ENCODE measurements around the gene TAF8. TPM values are rescaled to one million over a fixed set of nuclear protein-coding genes. Genes with fewer than 3 reads are reported as not detected.

Gene TAF8
- total and polyA plus RNA-seq, 3 experiments from 2014 or later, result 20.5 to 42.6 (median 41.7) TPM

- H3K4me3 ChIP-seq (ENCODE audit: low read length), result no peak overlapping the region
- peaks cover 0 to 2% (median 0%) of the 10 kb centered on the region in 5 donors for H3K9me3 Mint-ChIP-seq
- no peaks in the 10 kb centered on the region for H3K36me3 ChIP-seq (ENCODE audit: insufficient read depth, low read length)
- H3K4me3 Mint-ChIP-seq, result no peak overlapping the region
- no peak for DNase-seq
- POLR2A ChIA-PET, result no interaction called here
- H3K36me3 Mint-ChIP-seq, result no peaks in the 10 kb centered on the region
- no peaks in the 10 kb centered on the region for H3K27me3 ChIP-seq (ENCODE audit: insufficient read depth, low read length, poor library complexity, severe bottlenecking)
- H3K27ac Mint-ChIP-seq, result no peak overlapping the region
- H3K4me1 ChIP-seq (ENCODE audit: insufficient read depth, low read length), result no peaks in the 10 kb centered on the region
- H3K4me1 Mint-ChIP-seq, result no peaks in the 10 kb centered on the region
- H3K27ac ChIP-seq (ENCODE audit: low read depth, low read length), result no peak overlapping the region
- peaks cover 0 to 3% of the 10 kb centered on the region in 2 donors for H3K27me3 Mint-ChIP-seq
- CTCF ChIA-PET, result interaction anchor here (1.9 kb wide), 1 partner anchor 8 kb away, joined by 5 read pairs; no protein-coding TSS in a partner anchor
- H3K9me3 ChIP-seq (ENCODE audit: low read length), result no peaks in the 10 kb centered on the region
Observed at GRCh38 chr6:42110683-42111082, 60.4 kb downstream of the TAF8 start.

- H3K4me3 Mint-ChIP-seq, result no peak overlapping the region
- Histone ChIP-seq H3K4me3 (ENCODE audit: low read length) (no peak overlapping the region), H3K4me1 (ENCODE audit: insufficient read depth, low read length) (no peaks in the 10 kb centered on the region), H3K9me3 (ENCODE audit: low read length) (no peaks in the 10 kb centered on the region), H3K36me3 (ENCODE audit: insufficient read depth, low read length) (no peaks in the 10 kb centered on the region), H3K27ac (ENCODE audit: low read depth, low read length) (no peak overlapping the region), H3K27me3 (ENCODE audit: insufficient read depth, low read length, poor library complexity, severe bottlenecking) (no peaks in the 10 kb centered on the region)
- CTCF ChIA-PET, result interaction anchor here (1.4 kb wide), 1 partner anchor 8 kb away, joined by 7 read pairs; no protein-coding TSS in a partner anchor
- peaks cover 3 to 16% of the 10 kb centered on the region in 2 donors for H3K27me3 Mint-ChIP-seq
- H3K27ac Mint-ChIP-seq, result no peak overlapping the region
- DNase-seq, result no peak
- H3K4me1 Mint-ChIP-seq, result no peaks in the 10 kb centered on the region
- no peaks in the 10 kb centered on the region for H3K36me3 Mint-ChIP-seq
- peaks cover 0 to 2% (median 0%) of the 10 kb centered on the region in 5 donors for H3K9me3 Mint-ChIP-seq
- POLR2A ChIA-PET, result no interaction called here
Observed at GRCh38 chr6:42112351-42112750, 62.0 kb downstream of the TAF8 start.

- no peaks in the 10 kb centered on the region for H3K27me3 ChIP-seq (ENCODE audit: insufficient read depth, low read length, poor library complexity, severe bottlenecking)
- ChIA-PET POLR2A (no interaction called here), CTCF (interaction anchor here (0.9 kb wide), 1 partner anchor 9 kb away, joined by 3 read pairs; no protein-coding TSS in a partner anchor)
- no peak for DNase-seq
- no peaks in the 10 kb centered on the region for H3K36me3 ChIP-seq (ENCODE audit: insufficient read depth, low read length)
- no peak overlapping the region for H3K27ac ChIP-seq (ENCODE audit: low read depth, low read length)
- H3K9me3 ChIP-seq (ENCODE audit: low read length), result no peaks in the 10 kb centered on the region
- no peaks in the 10 kb centered on the region for H3K4me1 ChIP-seq (ENCODE audit: insufficient read depth, low read length)
- Mint-ChIP-seq H3K36me3 (no peaks in the 10 kb centered on the region), H3K27me3 (peaks cover 3 to 17% of the 10 kb centered on the region in 2 donors), H3K4me3 (no peak overlapping the region), H3K27ac (no peak overlapping the region), H3K4me1 (no peaks in the 10 kb centered on the region), H3K9me3 (peaks cover 0 to 2% (median 0%) of the 10 kb centered on the region in 5 donors)
- no peak overlapping the region for H3K4me3 ChIP-seq (ENCODE audit: low read length)
Observed at GRCh38 chr6:42113936-42114636, 63.8 kb downstream of the TAF8 start.

GRCh38 chr6:42117843-42118161, 67.5 kb downstream of the TAF8 start:
- Histone ChIP-seq H3K4me3 (ENCODE audit: low read length) (no peak overlapping the region), H3K4me1 (ENCODE audit: insufficient read depth, low read length) (no peaks in the 10 kb centered on the region), H3K9me3 (ENCODE audit: low read length) (no peaks in the 10 kb centered on the region), H3K27me3 (ENCODE audit: insufficient read depth, low read length, poor library complexity, severe bottlenecking) (no peaks in the 10 kb centered on the region), H3K27ac (ENCODE audit: low read depth, low read length) (no peak overlapping the region), H3K36me3 (ENCODE audit: insufficient read depth, low read length) (no peaks in the 10 kb centered on the region)
- ChIA-PET CTCF (interaction anchor here (3.2 kb wide), 1 partner anchor 14 kb away, joined by 16 read pairs; no protein-coding TSS in a partner anchor), POLR2A (no interaction called here)
- DNase-seq, result no peak
- no peaks in the 10 kb centered on the region for H3K4me1 Mint-ChIP-seq
- H3K9me3 Mint-ChIP-seq, result no peaks in the 10 kb centered on the region
- no peak overlapping the region for H3K27ac Mint-ChIP-seq
- peaks cover 3 to 14% of the 10 kb centered on the region in 2 donors for H3K27me3 Mint-ChIP-seq
- H3K36me3 Mint-ChIP-seq, result no peaks in the 10 kb centered on the region
- H3K4me3 Mint-ChIP-seq, result no peak overlapping the region

GRCh38 chr6:42118162-42119001, 68.1 kb downstream of the TAF8 start:
- no peaks in the 10 kb centered on the region for H3K4me1 ChIP-seq (ENCODE audit: insufficient read depth, low read length)
- H3K27ac ChIP-seq (ENCODE audit: low read depth, low read length), result no peak overlapping the region
- DNase-seq, result no peak
- H3K4me3 Mint-ChIP-seq, result no peak overlapping the region
- H3K27ac Mint-ChIP-seq, result no peak overlapping the region
- H3K27me3 Mint-ChIP-seq, result peaks cover 3 to 14% of the 10 kb centered on the region in 2 donors
- no peaks in the 10 kb centered on the region for H3K36me3 ChIP-seq (ENCODE audit: insufficient read depth, low read length)
- H3K9me3 Mint-ChIP-seq, result no peaks in the 10 kb centered on the region
- H3K9me3 ChIP-seq (ENCODE audit: low read length), result no peaks in the 10 kb centered on the region
- H3K36me3 Mint-ChIP-seq, result no peaks in the 10 kb centered on the region
- no peak overlapping the region for H3K4me3 ChIP-seq (ENCODE audit: low read length)
- ChIA-PET CTCF (interaction anchor here (0.6 to 3.2 kb wide), 3 partner anchors 14 to 235 kb away, joined by 3 to 16 read pairs (median 5); no protein-coding TSS in a partner anchor), POLR2A (interaction anchor here (0.6 kb wide), 1 partner anchor 28 kb away, joined by 3 read pairs; no protein-coding TSS in a partner anchor)
- no peaks in the 10 kb centered on the region for H3K27me3 ChIP-seq (ENCODE audit: insufficient read depth, low read length, poor library complexity, severe bottlenecking)
- H3K4me1 Mint-ChIP-seq, result no peaks in the 10 kb centered on the region

- CTCF ChIA-PET, result interaction anchor here (1.0 to 1.9 kb wide), 4 partner anchors 10 to 33 kb away, joined by 3 to 6 read pairs (median 4); no protein-coding TSS in a partner anchor
- POLR2A ChIA-PET, result no interaction called here
Observed at GRCh38 chr6:42120895-42121865, 70.9 kb downstream of the TAF8 start.

GRCh38 chr6:42123379-42124103, 73.2 kb downstream of the TAF8 start:
- CTCF ChIA-PET, result interaction anchor here (1.8 kb wide), 1 partner anchor 19 kb away, joined by 5 read pairs; no protein-coding TSS in a partner anchor
- H3K4me3 Mint-ChIP-seq, result no peak overlapping the region
- no peak overlapping the region for H3K4me3 ChIP-seq (ENCODE audit: low read length)
- H3K27ac Mint-ChIP-seq, result peak overlapping the region in 1 of 8 donors; percentile 33
- no peaks in the 10 kb centered on the region for H3K36me3 ChIP-seq (ENCODE audit: insufficient read depth, low read length)
- no peaks in the 10 kb centered on the region for H3K4me1 Mint-ChIP-seq
- H3K27ac ChIP-seq (ENCODE audit: low read depth, low read length), result no peak overlapping the region
- peaks cover 0 to 2% of the 10 kb centered on the region in 2 donors for H3K27me3 Mint-ChIP-seq
- H3K9me3 ChIP-seq (ENCODE audit: low read length), result no peaks in the 10 kb centered on the region
- DNase-seq, result no peak
- POLR2A ChIA-PET, result no interaction called here
- H3K27me3 ChIP-seq (ENCODE audit: insufficient read depth, low read length, poor library complexity, severe bottlenecking), result no peaks in the 10 kb centered on the region
- H3K36me3 Mint-ChIP-seq, result no peaks in the 10 kb centered on the region
- no peaks in the 10 kb centered on the region for H3K4me1 ChIP-seq (ENCODE audit: insufficient read depth, low read length)
- H3K9me3 Mint-ChIP-seq, result no peaks in the 10 kb centered on the region

More at GRCh38 chr6:42120895-42121865, 70.9 kb downstream of the TAF8 start:
- Mint-ChIP-seq H3K4me3 (no peak overlapping the region), H3K27me3 (peaks cover 5 to 13% of the 10 kb centered on the region in 2 donors), H3K27ac (no peak overlapping the region), H3K9me3 (no peaks in the 10 kb centered on the region), H3K4me1 (no peaks in the 10 kb centered on the region), H3K36me3 (no peaks in the 10 kb centered on the region)
- no peak for DNase-seq
- Histone ChIP-seq H3K27me3 (ENCODE audit: insufficient read depth, low read length, poor library complexity, severe bottlenecking) (no peaks in the 10 kb centered on the region), H3K4me3 (ENCODE audit: low read length) (no peak overlapping the region), H3K27ac (ENCODE audit: low read depth, low read length) (no peak overlapping the region), H3K9me3 (ENCODE audit: low read length) (no peaks in the 10 kb centered on the region), H3K4me1 (ENCODE audit: insufficient read depth, low read length) (no peaks in the 10 kb centered on the region), H3K36me3 (ENCODE audit: insufficient read depth, low read length) (no peaks in the 10 kb centered on the region)

Data from CD8-positive, alpha-beta memory T cell (primary cell).